Hematopoietic multipotent progenitor cell treated with erythropoietin and hydrocortisone succinate and interleukin-3 and kit ligand, for 15 days (in vitro differentiated cells): ENCODE measurements around the gene CPNE4.
A peak's percentile ranks its signal among the peaks of the same experiment; 100 is the strongest.
"Not testable (repeated sequence)": the region's sequence is repeated elsewhere in the genome, so short reads cannot be mapped to it uniquely, and the experiment has no call there.

Experiments used
- DNase-seq: peaks from one replicate; pipeline ENCODE4 v3.0.0-alpha.2; 2015; ENCODE audit warnings: low spot score

Gene CPNE4

GRCh38 chr3:131535596-131535995 lies 499.2 kb downstream of the CPNE4 start:
- no peak for DNase-seq

DNA sequence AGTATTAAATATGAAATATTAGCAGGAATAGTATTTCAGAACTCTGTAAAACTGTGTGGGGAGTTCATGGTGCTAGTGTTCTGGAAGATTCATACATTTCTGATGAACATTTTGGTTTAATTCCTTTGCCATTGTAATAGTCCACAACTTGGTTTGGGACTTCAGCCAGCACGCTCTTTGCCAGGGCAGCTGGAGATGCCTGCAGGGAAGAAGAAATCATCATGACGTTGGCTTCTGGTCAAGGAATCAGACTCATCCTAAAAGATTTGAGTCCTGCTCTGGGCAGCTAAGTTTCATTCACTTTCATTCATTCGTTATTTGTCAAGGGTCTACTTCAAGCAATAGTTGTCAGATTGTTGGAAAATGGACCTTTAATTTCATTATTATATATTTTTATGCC lies 499.7 kb downstream of the CPNE4 start:
- no peak for DNase-seq

GRCh38 chr3:131532645-131533044 lies 502.2 kb downstream of the CPNE4 start:
- no peak for DNase-seq

- no peak for DNase-seq
Observed at GRCh38 chr3:131530843-131531242, 504.0 kb downstream of the CPNE4 start.

- no peak for DNase-seq
Observed at GRCh38 chr3:131530388-131530787, 504.4 kb downstream of the CPNE4 start.

DNA sequence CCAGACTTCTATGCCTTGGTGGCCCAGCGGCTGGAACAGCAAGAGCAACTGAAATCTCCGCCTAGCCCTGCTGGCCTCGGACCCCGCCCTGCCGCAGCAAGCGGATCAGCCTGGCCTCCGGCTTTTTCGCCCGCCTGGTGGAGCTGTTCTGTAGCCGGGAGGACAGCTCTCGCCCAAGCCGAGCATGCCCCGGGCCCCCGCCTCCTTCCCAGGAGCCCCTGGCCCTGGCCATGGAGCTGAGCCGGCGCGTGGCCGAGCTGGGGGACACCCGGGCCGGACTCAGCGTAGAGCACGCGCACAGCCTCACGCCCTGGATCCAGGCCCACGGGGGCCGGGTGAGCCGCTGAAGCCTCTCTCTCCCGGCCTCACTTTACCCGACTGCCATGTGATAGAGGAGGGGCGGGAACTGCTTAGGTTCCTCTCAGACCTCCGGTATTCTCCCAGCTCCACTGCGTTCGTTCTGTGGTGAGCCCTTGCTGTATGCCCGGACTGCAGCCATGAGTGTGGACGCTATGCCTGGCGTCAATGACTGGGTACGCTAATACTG lies 507.9 kb downstream of the CPNE4 start:
- no peak for DNase-seq

- DNase-seq: no peak
Observed at GRCh38 chr3:131518680-131519079, 516.1 kb downstream of the CPNE4 start.

DNA sequence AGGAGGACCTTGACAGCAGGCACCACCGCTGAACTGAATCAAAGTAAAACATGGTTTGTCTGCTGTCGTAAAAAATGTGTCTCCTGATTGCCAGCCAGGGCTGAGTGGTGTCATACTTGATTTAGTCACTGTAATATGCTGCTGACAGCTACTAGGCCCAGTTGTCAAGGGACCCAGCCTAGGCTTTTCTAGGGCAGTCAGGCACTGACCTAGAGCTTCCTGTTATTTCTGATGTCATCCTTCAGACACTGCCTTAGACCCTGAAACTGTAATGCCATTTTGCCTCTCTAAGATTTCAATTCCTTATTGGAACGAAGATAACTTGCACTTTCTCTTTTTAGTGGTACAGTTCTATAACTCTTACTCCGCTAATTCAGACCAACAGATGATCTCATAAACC lies 529.4 kb downstream of the CPNE4 start:
- no peak for DNase-seq

- DNase-seq: peak; percentile 33
Observed at GRCh38 chr3:131503320-131503635, 531.5 kb downstream of the CPNE4 start.

GRCh38 chr3:131502530-131503319 lies 532.1 kb downstream of the CPNE4 start, which contains the start of gene MRPL3:
Gene MRPL3 (minus strand): TSS chr3:131502971. CDS start chr3:131502821, 150 bp downstream.
- peak; percentile 81 for DNase-seq

DNA sequence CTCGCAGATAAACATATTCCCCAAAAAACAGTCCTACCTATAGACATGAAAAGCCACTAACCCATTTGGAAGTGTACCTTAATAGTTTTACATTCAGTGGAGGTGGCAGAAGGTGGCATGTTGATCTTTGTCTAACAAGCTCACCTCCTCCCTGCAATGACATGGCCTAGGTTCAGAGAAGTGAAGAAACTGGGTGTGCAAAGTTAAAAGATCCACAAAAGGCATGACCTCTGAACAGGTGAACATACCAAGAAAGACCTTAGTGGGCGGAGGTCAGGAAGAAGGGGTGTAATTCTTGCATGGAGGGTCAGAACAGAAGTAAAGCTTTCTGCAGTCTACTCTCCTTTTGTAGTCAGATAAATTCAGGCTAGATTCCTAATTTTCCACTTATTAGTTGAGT lies 532.9 kb downstream of the CPNE4 start:
- DNase-seq: peak; percentile 6

DNA sequence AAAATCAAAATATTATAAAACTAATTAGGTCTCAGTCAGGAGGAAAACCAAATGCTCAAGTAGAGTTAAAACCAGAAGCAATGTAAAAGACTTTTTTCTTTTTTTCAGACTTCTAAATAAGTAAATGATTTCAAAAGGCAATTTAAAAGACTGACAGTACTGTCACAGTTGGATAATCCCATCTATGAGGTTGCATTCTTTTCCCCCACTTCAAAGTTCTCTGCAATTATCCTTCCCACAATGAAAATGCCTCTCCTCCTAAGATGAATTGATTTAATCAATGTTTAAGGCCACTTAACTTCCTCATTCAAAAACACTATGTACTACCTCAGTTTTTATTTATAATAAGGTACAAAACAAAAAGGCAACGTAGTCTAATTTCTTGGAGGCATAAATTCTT lies 540.1 kb downstream of the CPNE4 start:
- no peak for DNase-seq

DNA sequence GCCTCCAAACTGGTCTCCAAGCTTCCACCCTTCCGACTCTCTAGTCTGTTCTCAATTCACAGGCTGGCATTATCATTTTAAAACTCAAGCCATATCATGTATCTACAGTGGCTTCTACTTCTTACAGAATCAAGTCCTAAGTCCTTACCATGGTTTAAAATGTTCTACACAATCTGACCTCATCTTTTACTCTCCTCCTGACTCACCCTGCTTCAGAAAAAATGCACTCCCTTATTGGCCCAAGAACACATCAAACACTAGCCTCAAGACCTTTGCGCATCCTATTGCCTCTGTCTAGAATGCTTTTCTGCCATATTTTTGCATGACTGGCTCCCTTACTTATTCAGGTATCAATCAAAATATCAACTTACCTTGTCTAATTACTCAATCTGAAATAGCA lies 543.0 kb downstream of the CPNE4 start:
- no peak for DNase-seq

DNA sequence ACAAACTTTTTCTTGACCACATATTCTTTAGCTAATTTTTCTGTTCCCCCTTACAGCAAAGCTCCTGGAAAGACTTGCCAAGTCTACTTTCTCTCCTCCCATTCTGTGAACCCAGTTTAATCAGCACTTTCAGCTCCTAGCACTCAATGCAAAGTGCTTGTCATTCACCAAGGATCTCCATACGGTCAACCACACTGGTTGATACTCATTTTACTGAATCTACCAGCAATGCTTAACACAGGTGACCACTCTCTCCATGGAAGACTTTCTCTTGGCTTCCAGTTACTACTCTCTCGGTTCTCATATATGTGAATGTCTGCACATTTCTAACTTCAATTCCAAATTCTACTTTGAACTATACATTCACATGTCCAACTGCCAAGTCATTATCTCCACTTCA lies 543.7 kb downstream of the CPNE4 start:
- DNase-seq: no peak

DNA sequence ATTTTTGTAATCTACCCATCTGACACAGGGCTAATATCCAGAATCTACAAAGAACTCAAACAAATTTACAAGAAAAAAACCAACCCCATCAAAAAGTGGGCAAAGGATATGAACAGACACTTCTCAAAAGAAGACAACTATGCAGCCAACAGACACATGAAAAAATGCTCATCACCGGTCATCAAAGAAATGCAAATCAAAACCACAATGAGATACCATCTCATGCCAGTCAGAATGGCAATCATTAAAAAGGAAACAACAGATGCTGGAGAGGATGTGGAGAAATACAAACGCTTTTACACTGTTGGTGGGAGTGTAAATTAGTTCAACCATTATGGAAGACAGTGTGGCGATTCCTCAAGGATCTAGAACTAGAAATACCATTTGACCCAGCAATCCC lies 548.3 kb downstream of the CPNE4 start:
- not testable (repeated sequence) for DNase-seq

GRCh38 chr3:131485119-131485518 lies 549.7 kb downstream of the CPNE4 start:
- DNase-seq: no peak

GRCh38 chr3:131484496-131485111 lies 550.2 kb downstream of the CPNE4 start:
- no peak for DNase-seq
